ENCODE data around the gene ATP6AP1.

- TF ChIP-seq, protein P1, sequence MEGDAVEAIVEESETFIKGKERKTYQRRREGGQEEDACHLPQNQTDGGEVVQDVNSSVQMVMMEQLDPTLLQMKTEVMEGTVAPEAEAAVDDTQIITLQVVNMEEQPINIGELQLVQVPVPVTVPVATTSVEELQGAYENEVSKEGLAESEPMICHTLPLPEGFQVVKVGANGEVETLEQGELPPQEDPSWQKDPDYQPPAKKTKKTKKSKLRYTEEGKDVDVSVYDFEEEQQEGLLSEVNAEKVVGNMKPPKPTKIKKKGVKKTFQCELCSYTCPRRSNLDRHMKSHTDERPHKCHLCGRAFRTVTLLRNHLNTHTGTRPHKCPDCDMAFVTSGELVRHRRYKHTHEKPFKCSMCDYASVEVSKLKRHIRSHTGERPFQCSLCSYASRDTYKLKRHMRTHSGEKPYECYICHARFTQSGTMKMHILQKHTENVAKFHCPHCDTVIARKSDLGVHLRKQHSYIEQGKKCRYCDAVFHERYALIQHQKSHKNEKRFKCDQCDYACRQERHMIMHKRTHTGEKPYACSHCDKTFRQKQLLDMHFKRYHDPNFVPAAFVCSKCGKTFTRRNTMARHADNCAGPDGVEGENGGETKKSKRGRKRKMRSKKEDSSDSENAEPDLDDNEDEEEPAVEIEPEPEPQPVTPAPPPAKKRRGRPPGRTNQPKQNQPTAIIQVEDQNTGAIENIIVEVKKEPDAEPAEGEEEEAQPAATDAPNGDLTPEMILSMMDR (IDR thresholded peaks at IDR 0.05): no peak
- no peak for TF ChIP-seq POLR2A (IDR thresholded peaks at IDR 0.05)
These were observed 54.8 kb downstream of the ATP6AP1 start for GRCh38 chrX:154483325-154483724.
